GM12878 (cell line): ENCODE measurements around the gene LYZL1.

Experiments
- ATF3 ChIP-seq: IDR thresholded peaks from 2 replicates; pipeline ENCODE4 v1.6.1; 2011; ENCODE audit warnings: low read depth, mild to moderate bottlenecking, low read length, moderate library complexity, borderline replicate concordance; ENCODE audit errors: extremely low read depth
- BACH1 ChIP-seq: fragments of 450-650 bp; IDR thresholded peaks from 2 replicates; pipeline ENCODE4 v1.6.1; 2017; ENCODE audit warnings: mild to moderate bottlenecking, borderline replicate concordance
- BCLAF1 ChIP-seq: fragments of 450-650 bp; IDR thresholded peaks from 2 replicates; pipeline ENCODE4 v1.6.1; 2017; ENCODE audit warnings: antibody characterized with exemption, mild to moderate bottlenecking, moderate library complexity
- POLR2A ChIP-seq: IDR thresholded peaks from 2 replicates; pipeline ENCODE4 v1.6.1; 2011; ENCODE audit warnings: low read depth, mild to moderate bottlenecking, low read length
- REST ChIP-seq: IDR thresholded peaks from 2 replicates; pipeline ENCODE4 v1.6.1; 2012; ENCODE audit warnings: mild to moderate bottlenecking, low read depth, low read length
- ZNF274 ChIP-seq: IDR thresholded peaks from one replicate; pipeline ENCODE4 v1.8.0; 2011; ENCODE audit not compliant: insufficient read length, insufficient read depth

GRCh38 chr10:29321656-29322055 is 32.8 kb downstream of the LYZL1 start:
- TF ChIP-seq ZNF274 (no peak), POLR2A (no peak), ATF3 (no peak), REST (no peak), BACH1 (no peak), BCLAF1 (no peak)
